Measurements from ENCODE around the gene CEP72. TPM values are rescaled to one million over a fixed set of nuclear protein-coding genes. Genes with fewer than 3 reads are reported as not detected.

CEP72 gene
- total RNA-seq, 1 experiment from 2014 or later: 17.3 TPM

GRCh38 chr5:607541-608428 is 4.4 kb upstream of the CEP72 start:
- H2AFZ ChIP-seq (ENCODE audit: low read length): no peak overlapping the region
- intact Hi-C loops (cut with micrococcal nuclease): no loop called here
- H3K36me3 ChIP-seq (ENCODE audit: low read depth, low read length): no peaks in the 10 kb centered on the region
- H3K9me3 ChIP-seq (ENCODE audit: low read length): no peaks in the 10 kb centered on the region
- H3K79me2 ChIP-seq (ENCODE audit: low read length): peaks cover 4% of the 10 kb centered on the region
- no peak overlapping the region for H3K9ac ChIP-seq (ENCODE audit: low read length)
- ATAC-seq (no peak), DNase-seq (no peak)
- H3F3A ChIP-seq (ENCODE audit: low read length, unreplicated experiment): no peaks in the 10 kb centered on the region
- no TSS peak for BruUV-seq (replicated peaks)
- CTCF ChIA-PET: no interaction called here
- no peaks in the 10 kb centered on the region for H3K27me3 ChIP-seq (ENCODE audit: low read length)
- no peaks in the 10 kb centered on the region for H3K9me2 ChIP-seq (replicated peaks; ENCODE audit: low read length)
- H3K4me3 ChIP-seq (ENCODE audit: low read length): no peak overlapping the region
- no peak for TF ChIP-seq EZH2phosphoT487 (IDR thresholded peaks at IDR 0.05; ENCODE audit: borderline replicate concordance, low read length)
- TF ChIP-seq EZH2 (IDR thresholded peaks at IDR 0.05; ENCODE audit: low read length, unreplicated experiment): no peak
- TF ChIP-seq CTCF (conservative IDR thresholded peaks at IDR 0.05; ENCODE audit: low read depth, low read length): no peak
- no peaks in the 10 kb centered on the region for H4K20me1 ChIP-seq (ENCODE audit: low read length)
- no peak overlapping the region for H3K27ac ChIP-seq (ENCODE audit: low read length)
- H3K4me1 ChIP-seq (ENCODE audit: insufficient read depth, low read length): peaks cover 6% of the 10 kb centered on the region
- H3K4me2 ChIP-seq (ENCODE audit: low read length): no peak overlapping the region
- POLR2A ChIA-PET (ENCODE audit: unreplicated experiment): no interaction called here

- DNase-seq (no peak), ATAC-seq (no peak)
- no peak overlapping the region for H3K27ac ChIP-seq (ENCODE audit: low read length)
- no peaks in the 10 kb centered on the region for H3K27me3 ChIP-seq (ENCODE audit: low read length)
- peaks cover 9% of the 10 kb centered on the region for H3K4me1 ChIP-seq (ENCODE audit: insufficient read depth, low read length)
- H3K9ac ChIP-seq (ENCODE audit: low read length): no peak overlapping the region
- no peaks in the 10 kb centered on the region for H3K9me3 ChIP-seq (ENCODE audit: low read length)
- H3K9me2 ChIP-seq (replicated peaks; ENCODE audit: low read length): no peaks in the 10 kb centered on the region
- no peaks in the 10 kb centered on the region for H3F3A ChIP-seq (ENCODE audit: low read length, unreplicated experiment)
- no peaks in the 10 kb centered on the region for H3K36me3 ChIP-seq (ENCODE audit: low read depth, low read length)
- H3K79me2 ChIP-seq (ENCODE audit: low read length): peaks cover 14% of the 10 kb centered on the region
- TF ChIP-seq EZH2 (IDR thresholded peaks at IDR 0.05; ENCODE audit: low read length, unreplicated experiment): no peak
- H3K4me3 ChIP-seq (ENCODE audit: low read length): no peak overlapping the region
- H4K20me1 ChIP-seq (ENCODE audit: low read length): no peaks in the 10 kb centered on the region
- ChIA-PET POLR2A (ENCODE audit: unreplicated experiment) (no interaction called here), CTCF (no interaction called here)
- H3K4me2 ChIP-seq (ENCODE audit: low read length): no peak overlapping the region
- intact Hi-C loops (cut with micrococcal nuclease): no loop called here
- no peak overlapping the region for H2AFZ ChIP-seq (ENCODE audit: low read length)
- no TSS peak for BruUV-seq (replicated peaks)
Observed at GRCh38 chr5:608429-609370, 3.4 kb upstream of the CEP72 start.

- H3K4me1 ChIP-seq (ENCODE audit: insufficient read depth, low read length): peaks cover 14% of the 10 kb centered on the region
- ChIA-PET CTCF (no interaction called here), POLR2A (ENCODE audit: unreplicated experiment) (no interaction called here)
- H3K9me2 ChIP-seq (replicated peaks; ENCODE audit: low read length): no peaks in the 10 kb centered on the region
- no peaks in the 10 kb centered on the region for H3K9me3 ChIP-seq (ENCODE audit: low read length)
- H2AFZ ChIP-seq (ENCODE audit: low read length): no peak overlapping the region
- H3K27me3 ChIP-seq (ENCODE audit: low read length): no peaks in the 10 kb centered on the region
- intact Hi-C loops (cut with micrococcal nuclease): no loop called here
- no peak for TF ChIP-seq CTCF (conservative IDR thresholded peaks at IDR 0.05; ENCODE audit: low read depth, low read length)
- no peak for TF ChIP-seq EZH2 (IDR thresholded peaks at IDR 0.05; ENCODE audit: low read length, unreplicated experiment)
- no peak overlapping the region for H3K9ac ChIP-seq (ENCODE audit: low read length)
- no peaks in the 10 kb centered on the region for H3F3A ChIP-seq (ENCODE audit: low read length, unreplicated experiment)
- H4K20me1 ChIP-seq (ENCODE audit: low read length): no peaks in the 10 kb centered on the region
- peaks cover 22% of the 10 kb centered on the region for H3K79me2 ChIP-seq (ENCODE audit: low read length)
- ATAC-seq: no peak
- BruUV-seq (replicated peaks): no TSS peak
- no peaks in the 10 kb centered on the region for H3K36me3 ChIP-seq (ENCODE audit: low read depth, low read length)
- no peak overlapping the region for H3K27ac ChIP-seq (ENCODE audit: low read length)
- H3K4me2 ChIP-seq (ENCODE audit: low read length): no peak overlapping the region
- DNase-seq: no peak
- no peak overlapping the region for H3K4me3 ChIP-seq (ENCODE audit: low read length)
Observed at GRCh38 chr5:609506-609905, 2.6 kb upstream of the CEP72 start.
